Activated CD4-positive, alpha-beta T cell treated with anti-CD3 and anti-CD28 coated beads, Interleukin-10, Interleukin-2, amounts not matched to agents 100 ng/mL and 50 ng/mL, durations not matched to agents 16 hours and 8 hours (primary cell): ENCODE measurements around the gene FAM219A.
A peak's percentile ranks its signal among the peaks of the same experiment; 100 is the strongest.
"Not testable (repeated sequence)": the region's sequence is repeated elsewhere in the genome, so short reads cannot be mapped to it uniquely, and the experiment has no call there.

Source experiments
- DNase-seq: peaks from one replicate; pipeline ENCODE4 v3.0.0-alpha.2; 2020

Gene FAM219A

GRCh38 chr9:34482746-34483145 is 24.4 kb upstream of the FAM219A start:
- DNase-seq: not testable (repeated sequence)

GRCh38 chr9:34481620-34482019 is 23.2 kb upstream of the FAM219A start:
- DNase-seq: not testable (repeated sequence)

GRCh38 chr9:34479431-34479866 is 21.1 kb upstream of the FAM219A start:
- no peak for DNase-seq

- no peak for DNase-seq
These were observed 19.2 kb upstream of the FAM219A start for GRCh38 chr9:34477541-34477940.

GRCh38 chr9:34475097-34475496 is 16.7 kb upstream of the FAM219A start:
- no peak for DNase-seq

GRCh38 chr9:34465468-34465867 is 7.1 kb upstream of the FAM219A start:
- no peak for DNase-seq

- no peak for DNase-seq
These were observed 6.2 kb upstream of the FAM219A start for GRCh38 chr9:34464571-34464970.

GRCh38 chr9:34463901-34464232 is 5.5 kb upstream of the FAM219A start:
- DNase-seq: no peak

- peak; percentile 64 for DNase-seq
These were observed 4.9 kb upstream of the FAM219A start for GRCh38 chr9:34463098-34463900.

GRCh38 chr9:34459941-34460340 is 1.6 kb upstream of the FAM219A start:
- no peak for DNase-seq

GRCh38 chr9:34459356-34459755 is 986 bp upstream of the FAM219A start:
- DNase-seq: no peak

GRCh38 chr9:34458959-34459340 is 580 bp upstream of the FAM219A start:
- DNase-seq: no peak

GRCh38 chr9:34457266-34458012 is 931 bp downstream of the FAM219A start:
- peak; percentile 24 for DNase-seq

GRCh38 chr9:34456746-34457145 is 1.6 kb downstream of the FAM219A start:
- no peak for DNase-seq

- DNase-seq: no peak
These were observed 2.2 kb downstream of the FAM219A start for GRCh38 chr9:34456151-34456550.

GRCh38 chr9:34454571-34455065 is 3.8 kb downstream of the FAM219A start:
- peak; percentile 51 for DNase-seq

- DNase-seq: no peak
These were observed 5.8 kb downstream of the FAM219A start for GRCh38 chr9:34452568-34452967.

- peak; percentile 67 for DNase-seq
These were observed 6.8 kb downstream of the FAM219A start for GRCh38 chr9:34451545-34451944.

- DNase-seq: no peak
These were observed 7.2 kb downstream of the FAM219A start for GRCh38 chr9:34451135-34451534.

GRCh38 chr9:34450644-34451043 is 7.7 kb downstream of the FAM219A start:
- no peak for DNase-seq

GRCh38 chr9:34446951-34447350 is 11.4 kb downstream of the FAM219A start:
- DNase-seq: no peak

GRCh38 chr9:34446468-34446891 is 11.9 kb downstream of the FAM219A start:
- DNase-seq: no peak

- no peak for DNase-seq
These were observed 14.4 kb downstream of the FAM219A start for GRCh38 chr9:34443976-34444375.

- no peak for DNase-seq
These were observed 14.8 kb downstream of the FAM219A start for GRCh38 chr9:34443533-34443932.
